GM12801 (cell line): ENCODE data around the gene SLC6A20.

ENCODE experiments used
- CTCF ChIP-seq: IDR thresholded peaks from one replicate; pipeline ENCODE4 v1.5.1; 2011; ENCODE audit warnings: control low read depth; ENCODE audit not compliant: insufficient read length; ENCODE audit errors: extremely low read depth

Gene SLC6A20

GRCh38 chr3:45830121-45830520 is 33.8 kb upstream of the SLC6A20 start:
- TF ChIP-seq CTCF = no peak

GRCh38 chr3:45826908-45827307 is 30.6 kb upstream of the SLC6A20 start:
- TF ChIP-seq CTCF = no peak

- TF ChIP-seq CTCF = no peak
Observed at GRCh38 chr3:45826321-45826720, 30.0 kb upstream of the SLC6A20 start.

- TF ChIP-seq CTCF = no peak
Observed at GRCh38 chr3:45821127-45821526, 24.8 kb upstream of the SLC6A20 start.

GRCh38 chr3:45819543-45819942 is 23.2 kb upstream of the SLC6A20 start:
- no peak for TF ChIP-seq CTCF

GRCh38 chr3:45817831-45818522 is 21.6 kb upstream of the SLC6A20 start:
- TF ChIP-seq CTCF = no peak

GRCh38 chr3:45816544-45816943 is 20.2 kb upstream of the SLC6A20 start:
- no peak for TF ChIP-seq CTCF
